ENCODE measurements around the gene SLC43A3.
A peak's percentile ranks its signal among the peaks of the same experiment; 100 is the strongest.
"Not testable (repeated sequence)": the region's sequence is repeated elsewhere in the genome, so short reads cannot be mapped to it uniquely, and the experiment has no call there.

The SLC43A3 gene

GRCh38 chr11:57405271-57405860, 21.6 kb downstream of the SLC43A3 start:
- peak; percentile 9 for ATAC-seq
- DNase-seq = no peak

GRCh38 chr11:57403802-57404147, 23.1 kb downstream of the SLC43A3 start:
- no peak for DNase-seq
- ATAC-seq = no peak

- not testable (repeated sequence) for DNase-seq, ATAC-seq
Measured at GRCh38 chr11:57403003-57403801, 23.7 kb downstream of the SLC43A3 start.

- DNase-seq (no peak), ATAC-seq (no peak)
Measured at GRCh38 chr11:57402188-57403002, 24.5 kb downstream of the SLC43A3 start.

- ATAC-seq (no peak), DNase-seq (no peak)
Measured at GRCh38 chr11:57399972-57400578, 26.8 kb downstream of the SLC43A3 start.

GRCh38 chr11:57399221-57399620, 27.7 kb downstream of the SLC43A3 start:
- ATAC-seq = no peak
- no peak for DNase-seq

GRCh38 chr11:57397394-57397990, 29.4 kb downstream of the SLC43A3 start:
- ATAC-seq = no peak
- DNase-seq = no peak

GRCh38 chr11:57396744-57397143, 30.2 kb downstream of the SLC43A3 start:
- ATAC-seq = no peak
- no peak for DNase-seq

GRCh38 chr11:57395905-57396623, 30.9 kb downstream of the SLC43A3 start:
- ATAC-seq = no peak
- no peak for DNase-seq

GRCh38 chr11:57394203-57394965, 32.5 kb downstream of the SLC43A3 start:
- ATAC-seq (no peak), DNase-seq (no peak)

- no peak for DNase-seq
- no peak for ATAC-seq
Measured at GRCh38 chr11:57392763-57393105, 34.2 kb downstream of the SLC43A3 start.

- ATAC-seq = no peak
- no peak for DNase-seq
Measured at GRCh38 chr11:57392066-57392762, 34.7 kb downstream of the SLC43A3 start.

GRCh38 chr11:57391539-57391938, 35.4 kb downstream of the SLC43A3 start:
- DNase-seq = no peak
- ATAC-seq = no peak

GRCh38 chr11:57391111-57391510, 35.8 kb downstream of the SLC43A3 start:
- DNase-seq (no peak), ATAC-seq (no peak)

GRCh38 chr11:57390535-57390934, 36.4 kb downstream of the SLC43A3 start, which contains the start of gene PRG2:
PRG2 (minus strand) TSS chr11:57390650; CDS start chr11:57389944, 706 bp downstream.
- DNase-seq (no peak), ATAC-seq (no peak)

- ATAC-seq (no peak), DNase-seq (no peak)
Measured at GRCh38 chr11:57387289-57388030, 39.5 kb downstream of the SLC43A3 start.

- ATAC-seq = no peak
- no peak for DNase-seq
Measured at GRCh38 chr11:57386178-57386940, 40.6 kb downstream of the SLC43A3 start.

GRCh38 chr11:57380975-57381374, 45.9 kb downstream of the SLC43A3 start, which contains the start of gene PRG3:
PRG3 (minus strand) TSS chr11:57381150; CDS start chr11:57380708, 442 bp downstream.
- DNase-seq (no peak), ATAC-seq (no peak)
